HG03520 (cell line): ENCODE measurements around the gene OBP2B.
"Not testable (repeated sequence)": the region's sequence is repeated elsewhere in the genome, so short reads cannot be mapped to it uniquely, and the experiment has no call there.

Experiments
- ATAC-seq: cut with Tn5 transposase; IDR thresholded peaks from one replicate; pipeline ENCODE4 v1.9.1; 2021; ENCODE audit warnings: mild to moderate bottlenecking, moderate library complexity; ENCODE audit not compliant: unreplicated experiment

OBP2B gene

DNA sequence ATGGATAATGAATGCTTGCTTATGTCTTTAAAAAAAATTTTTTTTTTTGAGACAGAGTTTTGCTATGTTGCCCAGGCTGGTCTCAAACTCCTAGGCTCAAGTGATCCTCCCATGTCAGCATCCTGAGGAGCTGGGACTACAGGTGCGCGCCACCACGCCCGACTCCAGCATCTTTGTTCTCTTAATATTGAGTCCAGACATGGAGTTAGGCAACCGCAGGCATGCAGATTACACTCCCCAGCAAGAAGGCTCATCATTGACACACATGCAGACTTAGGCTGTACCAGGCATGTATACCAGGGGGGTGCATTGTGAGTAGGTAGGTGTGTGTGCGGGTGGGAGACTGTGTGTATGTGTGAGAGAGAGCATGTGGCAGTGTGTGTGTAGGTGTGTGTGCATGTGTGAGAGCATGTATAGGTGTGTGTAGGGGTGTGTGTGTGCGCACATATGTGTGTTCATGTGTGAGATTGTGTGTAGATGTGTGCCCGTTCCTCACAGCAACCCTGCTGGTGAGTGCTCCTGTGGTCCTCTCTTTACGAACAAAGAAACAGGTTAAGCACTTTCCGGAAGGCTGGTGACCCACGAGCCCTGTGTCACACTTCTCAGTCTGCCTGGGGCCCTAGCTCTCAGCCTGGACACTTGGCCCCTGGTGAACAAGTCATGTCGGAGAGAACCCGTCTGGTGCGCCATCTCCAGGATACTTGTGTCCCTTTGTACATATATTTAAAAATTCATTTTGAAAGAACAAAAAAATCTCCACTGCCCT is 6.2 kb downstream of the OBP2B start:
- ATAC-seq, result no peak

DNA sequence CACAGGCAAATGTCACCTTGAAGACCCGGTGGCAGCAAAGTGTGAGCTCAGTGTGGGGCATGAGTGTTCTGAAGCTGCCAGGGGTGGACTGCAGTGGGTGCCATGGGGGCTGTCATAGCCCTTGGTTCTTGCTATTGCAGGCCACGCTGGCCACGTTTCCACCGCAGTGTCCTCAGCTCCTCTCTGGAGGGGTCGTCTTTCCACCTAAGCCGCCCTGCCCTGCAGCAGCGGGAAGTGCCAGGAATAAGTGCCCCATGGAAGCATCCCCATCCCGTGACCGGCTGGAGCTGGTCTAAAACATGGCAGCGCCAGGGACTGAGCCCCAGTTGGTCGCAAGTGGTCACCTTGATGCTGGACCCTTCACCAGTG is 6.9 kb downstream of the OBP2B start:
- no peak for ATAC-seq

DNA sequence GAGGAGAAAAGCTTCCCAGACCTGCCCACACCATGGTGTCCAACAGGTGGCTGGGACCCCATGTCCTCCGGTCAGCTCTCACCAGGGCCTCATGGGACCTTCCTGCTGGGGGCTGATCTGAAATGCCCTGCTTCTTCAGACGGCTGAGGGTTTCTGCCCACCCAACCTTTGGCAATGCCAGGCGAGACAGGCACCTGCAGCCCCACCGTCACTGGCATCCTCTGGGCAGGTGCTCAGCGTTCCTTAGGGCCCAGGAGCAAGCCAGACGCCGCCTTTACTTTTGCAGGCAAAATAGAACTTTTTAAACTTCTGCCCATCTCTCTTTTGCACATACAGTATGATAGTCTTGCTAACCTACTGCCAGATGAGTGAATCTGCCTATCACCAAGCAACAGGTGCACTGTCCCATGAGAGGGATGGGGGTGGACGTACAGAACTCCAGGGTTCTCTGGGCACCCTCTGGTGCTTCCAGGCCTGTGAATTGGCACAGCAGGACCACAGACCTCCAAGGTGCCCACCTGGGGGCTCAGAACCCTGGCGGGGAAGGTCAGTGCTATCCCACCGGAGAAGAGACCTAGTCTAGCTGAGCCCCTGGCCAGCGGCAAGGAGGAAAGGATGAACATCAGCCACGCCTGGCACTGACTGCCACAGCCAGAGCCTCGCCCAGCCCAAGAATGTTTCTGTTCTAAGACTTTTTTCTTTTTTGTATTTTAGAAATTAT is 7.5 kb downstream of the OBP2B start:
- ATAC-seq, result no peak

DNA sequence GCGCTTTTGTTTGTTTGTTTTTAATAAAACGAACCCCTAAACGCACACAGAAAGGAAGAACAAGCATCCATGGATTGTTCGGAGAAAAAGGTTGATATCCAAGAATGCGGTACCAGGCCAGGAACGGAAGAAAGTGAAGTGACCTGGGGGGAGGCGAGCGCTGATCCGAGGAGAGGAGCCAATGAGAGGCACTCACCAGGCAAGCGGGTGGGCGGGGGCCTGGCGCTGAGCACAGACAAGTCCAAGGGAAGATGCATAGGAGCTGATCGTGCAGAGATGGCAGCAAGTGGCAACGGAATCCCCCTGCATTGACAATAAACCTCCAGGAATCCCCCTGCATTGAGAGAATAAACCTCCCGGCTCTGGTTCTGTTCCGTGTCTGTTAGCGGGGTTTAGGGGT is 8.4 kb downstream of the OBP2B start:
- no peak for ATAC-seq

DNA sequence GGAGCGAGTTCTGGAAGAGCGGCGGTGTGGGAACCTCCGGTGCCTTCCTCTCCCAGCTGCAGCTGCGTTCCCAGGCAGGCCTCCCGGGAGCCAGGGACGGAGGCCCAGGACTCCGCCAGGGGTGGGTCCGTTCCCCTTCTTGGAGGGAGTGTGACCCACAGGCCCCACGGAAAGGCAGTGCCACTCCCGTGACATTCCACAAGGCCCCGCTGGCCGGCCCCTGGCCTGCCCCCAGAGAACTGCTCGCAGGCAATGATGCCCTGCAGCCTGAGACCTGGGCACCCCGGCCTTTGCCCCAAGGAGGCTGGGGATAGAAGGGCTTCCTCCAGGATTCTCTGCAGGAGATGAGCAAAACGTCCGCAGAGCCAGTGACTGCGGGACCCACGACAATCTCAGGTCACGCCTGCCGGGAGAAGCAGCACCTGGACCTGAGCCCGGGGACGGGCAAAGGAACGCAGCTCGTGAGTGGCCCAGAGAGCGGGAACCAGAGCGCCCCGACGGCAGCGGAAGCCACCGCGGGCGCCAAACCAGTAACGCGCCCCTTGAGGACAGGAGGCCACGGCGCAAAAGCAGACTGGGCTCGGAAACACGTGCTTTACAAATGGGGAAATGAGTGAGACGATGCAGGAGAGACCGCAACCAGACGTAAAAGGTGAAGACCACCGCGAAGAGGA is 9.3 kb downstream of the OBP2B start:
- ATAC-seq, result no peak

DNA sequence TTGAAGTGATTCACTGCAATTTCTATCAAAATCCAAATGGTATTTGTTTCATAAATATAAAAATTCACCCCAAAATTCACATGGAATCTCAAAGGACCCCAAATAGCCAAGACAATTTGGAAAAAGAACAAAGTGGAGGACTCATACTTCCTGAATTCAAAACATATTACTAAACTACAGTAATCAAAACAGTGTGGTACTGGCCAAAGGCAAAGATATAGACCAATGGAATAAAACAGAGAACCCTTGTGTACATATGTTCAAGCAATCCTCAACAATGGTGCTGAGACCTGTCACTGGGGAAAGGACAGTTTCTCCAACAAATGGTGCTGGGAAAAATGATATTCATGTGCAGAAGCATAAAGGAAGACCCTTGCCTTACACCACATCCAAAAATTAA is 14.0 kb downstream of the OBP2B start:
- no peak for ATAC-seq

DNA sequence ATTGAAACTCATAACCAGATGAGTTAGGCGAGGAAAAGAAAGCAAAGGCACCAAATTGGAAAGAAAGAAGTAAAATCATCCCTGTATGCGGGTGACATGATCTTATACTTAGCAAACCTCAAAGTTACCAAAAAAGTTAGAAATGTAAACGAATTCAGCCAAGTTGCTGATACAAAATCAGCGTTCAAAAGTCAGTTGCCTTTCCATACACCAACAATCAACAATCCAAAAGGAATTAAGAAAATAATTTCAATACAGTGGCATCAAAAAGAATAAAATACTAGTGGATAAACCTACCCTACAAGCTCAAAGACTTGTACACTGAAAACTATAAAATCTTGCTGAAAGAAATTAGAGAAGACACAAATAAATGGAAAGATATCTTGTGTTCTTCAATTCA is 14.5 kb downstream of the OBP2B start:
- ATAC-seq, result no peak

DNA sequence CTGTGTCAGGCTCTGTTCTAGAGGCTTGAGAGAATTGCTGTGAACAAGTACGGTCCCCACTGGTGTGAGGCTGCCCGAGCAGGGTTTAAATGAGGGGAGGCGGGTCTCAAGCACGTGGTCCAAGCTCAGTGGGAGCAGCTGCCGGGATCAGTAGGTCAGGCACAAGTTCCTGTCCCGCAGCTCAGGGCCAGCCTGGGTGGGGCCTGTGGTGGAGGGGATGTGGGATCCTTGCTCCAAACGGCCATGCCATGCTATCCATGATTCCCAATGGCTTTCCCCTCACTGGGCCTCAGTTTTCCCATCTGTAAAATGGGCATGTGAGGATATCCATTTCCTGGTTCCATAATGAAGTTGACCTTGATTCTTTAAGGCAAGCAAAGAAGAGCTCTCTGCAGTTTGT is 17.1 kb downstream of the OBP2B start:
- no peak for ATAC-seq

DNA sequence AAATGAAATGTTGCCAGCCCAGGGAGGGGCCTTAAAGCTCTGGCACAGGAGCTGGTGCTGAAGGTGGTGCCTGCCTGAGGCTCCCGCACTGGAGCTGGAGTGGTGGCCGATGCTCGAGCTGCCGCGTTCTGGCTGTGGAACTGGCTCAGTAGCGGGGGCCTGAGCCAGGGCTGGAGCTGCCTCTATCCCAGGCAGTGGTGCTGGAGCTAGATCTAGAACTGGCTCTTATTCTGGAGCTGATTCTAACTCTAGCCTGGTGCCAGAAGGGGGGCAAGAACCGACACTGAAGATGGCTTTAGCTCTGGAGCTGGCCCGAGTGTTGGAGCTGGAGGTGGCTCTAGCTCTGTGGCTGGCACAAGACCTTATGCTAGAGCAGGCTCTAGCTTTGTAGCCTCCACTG is 19.2 kb downstream of the OBP2B start:
- ATAC-seq, result no peak

DNA sequence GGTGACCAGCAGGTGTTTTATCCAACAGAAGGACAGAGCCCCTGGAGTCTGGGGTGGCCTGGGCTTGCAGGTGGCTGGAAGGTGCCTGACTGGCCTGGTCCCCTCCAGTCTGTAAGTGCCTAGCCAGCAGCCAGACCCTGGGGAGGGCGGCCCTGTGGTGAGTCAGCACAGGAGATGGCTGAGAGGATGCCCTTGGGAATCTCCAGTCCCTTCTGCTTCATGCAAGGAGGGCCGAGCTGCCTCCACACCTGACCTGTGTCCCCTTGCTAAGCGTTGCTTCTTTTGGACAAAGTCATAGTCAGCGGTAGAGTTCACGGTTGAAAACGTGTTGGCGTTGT is 20.2 kb downstream of the OBP2B start:
- ATAC-seq, result no peak

DNA sequence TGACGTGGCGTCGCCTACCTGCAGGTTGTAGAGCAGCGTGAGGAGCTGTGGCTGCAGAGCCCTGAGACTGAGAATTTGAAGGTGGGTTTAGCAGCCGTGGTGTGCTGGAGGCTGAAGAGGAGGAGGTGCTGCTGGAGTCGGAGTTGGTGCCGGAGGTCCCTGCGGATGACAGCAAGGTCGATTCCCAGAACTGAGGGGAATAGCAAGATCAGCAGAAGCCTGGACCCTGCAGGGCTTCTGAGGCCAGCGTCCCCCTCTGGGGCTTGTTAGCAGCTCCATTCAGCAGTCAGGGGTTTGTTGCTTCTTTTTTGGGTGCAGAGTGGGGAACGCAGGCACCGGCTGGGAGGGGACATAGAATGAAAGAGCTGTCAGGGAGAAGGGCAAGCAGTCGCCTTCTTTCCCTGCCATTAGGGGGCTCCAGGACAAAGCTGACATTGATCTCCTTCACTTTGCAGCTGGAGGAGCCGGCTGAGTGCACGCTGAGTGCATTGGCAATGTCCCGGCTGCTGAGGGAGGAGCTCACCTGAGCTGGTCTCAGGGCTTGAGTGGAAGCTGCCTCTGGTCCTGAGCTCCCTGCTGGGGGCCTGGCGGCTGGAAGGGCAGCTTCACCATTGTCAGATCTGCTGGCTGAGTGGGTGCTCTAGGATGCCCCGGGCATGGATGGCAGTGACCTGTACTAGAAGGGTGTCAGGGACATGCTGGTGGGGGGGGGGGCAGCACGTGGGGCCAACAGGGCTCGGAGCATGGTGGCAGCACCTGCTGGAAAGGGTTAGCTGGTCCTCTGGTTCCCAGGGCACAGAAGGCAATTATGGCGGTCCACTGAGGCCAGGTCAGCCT is 20.8 kb downstream of the OBP2B start:
- ATAC-seq, result no peak

DNA sequence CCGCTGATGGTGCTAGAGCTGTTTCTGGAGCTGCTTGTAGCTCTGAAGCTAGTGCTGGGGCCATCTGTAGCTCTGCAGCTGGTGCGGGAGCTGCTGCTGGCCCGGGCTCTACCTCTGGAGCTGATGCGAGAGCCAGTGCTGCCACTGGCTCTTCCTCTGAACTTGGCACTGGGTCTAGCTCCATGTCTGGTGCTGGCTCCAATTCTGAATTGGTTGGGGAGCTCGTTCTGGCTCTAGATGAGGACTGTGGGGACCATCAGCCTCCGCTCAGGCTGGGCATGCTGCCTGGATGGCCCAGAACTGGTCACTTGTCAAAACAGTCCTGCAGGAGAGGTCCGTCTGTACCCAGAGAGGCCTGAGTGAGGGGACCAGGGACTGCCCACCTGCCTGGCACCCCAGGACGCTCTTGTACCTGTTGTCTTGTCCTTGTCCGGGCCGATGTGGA is 21.5 kb downstream of the OBP2B start:
- no peak for ATAC-seq

DNA sequence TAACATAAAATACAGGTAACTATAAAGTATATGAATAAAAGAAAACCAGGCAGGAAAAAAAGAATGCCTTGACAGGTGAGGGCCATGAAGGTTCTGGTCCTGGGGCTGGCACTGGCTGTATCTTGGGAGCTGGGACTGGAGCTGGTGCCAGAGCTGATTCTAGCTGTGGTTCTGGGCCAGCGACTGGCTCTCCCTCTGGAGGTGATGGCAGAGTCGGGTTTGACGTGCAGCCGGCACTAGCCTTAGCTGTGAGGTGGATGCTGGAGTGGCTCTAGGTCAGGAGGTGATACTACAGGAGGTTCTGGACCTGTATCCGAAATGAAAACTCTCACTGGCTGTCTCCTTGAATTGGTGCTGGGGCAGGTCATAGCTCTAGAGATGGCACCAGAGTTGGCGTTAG is 22.3 kb downstream of the OBP2B start:
- no peak for ATAC-seq

DNA sequence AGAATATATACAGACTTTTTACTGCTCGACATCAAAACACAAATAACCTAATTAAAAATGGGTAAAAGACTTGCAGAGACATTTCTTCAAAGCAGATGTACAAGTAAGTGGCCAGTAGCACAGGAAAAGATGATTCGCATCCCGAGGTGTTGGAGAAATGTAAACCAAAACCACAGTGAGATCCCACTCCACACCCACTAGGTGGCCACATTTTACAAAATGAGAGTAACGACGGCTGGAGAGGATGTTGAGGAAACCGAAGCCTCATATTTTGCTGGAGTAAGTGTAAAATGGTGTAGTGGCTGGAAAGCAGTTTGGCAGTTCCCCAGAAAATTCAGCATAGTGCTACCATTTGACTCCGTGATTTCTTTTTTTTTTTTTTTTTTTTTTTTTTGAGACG is 24.1 kb downstream of the OBP2B start:
- ATAC-seq, result no peak

DNA sequence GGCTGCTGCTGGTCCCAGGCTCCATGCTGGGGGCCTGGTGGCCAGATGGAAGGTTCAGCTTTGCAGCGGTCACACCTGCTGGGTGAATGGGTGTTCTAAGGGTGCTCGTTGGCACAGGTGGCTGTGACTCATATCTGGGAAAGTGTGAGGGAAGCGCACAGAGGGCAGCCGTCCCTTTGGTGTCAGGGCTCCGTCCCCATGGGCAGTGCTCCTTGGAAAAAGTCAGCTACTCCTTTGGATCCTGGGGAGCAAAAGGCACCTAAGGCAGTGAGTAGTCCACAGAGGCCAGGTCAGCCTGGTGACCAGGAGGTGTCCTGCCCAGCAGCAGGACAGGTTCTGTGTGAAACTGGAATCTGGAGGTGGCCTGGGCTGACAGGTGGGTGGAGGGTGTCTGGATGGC is 26.9 kb downstream of the OBP2B start:
- no peak for ATAC-seq

DNA sequence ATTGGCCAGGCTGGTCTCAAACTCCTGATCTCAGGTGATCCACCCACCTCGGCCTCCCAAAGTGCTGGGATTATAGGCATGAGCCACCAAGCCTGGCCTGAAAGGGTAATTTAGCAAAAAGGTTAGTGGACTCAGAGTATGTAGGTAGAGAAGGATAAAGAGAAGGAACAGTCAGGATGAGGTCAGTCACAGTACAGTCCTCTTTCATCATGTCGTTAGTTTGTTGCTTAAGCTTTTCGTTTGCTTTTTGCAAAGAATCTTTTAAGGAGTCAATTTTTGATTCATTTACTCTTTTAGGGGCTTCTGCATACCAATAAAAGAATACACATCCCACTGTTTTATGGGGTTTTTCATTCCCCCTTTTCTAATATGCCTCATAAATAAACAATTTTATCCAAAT is 27.5 kb downstream of the OBP2B start:
- no peak for ATAC-seq

DNA sequence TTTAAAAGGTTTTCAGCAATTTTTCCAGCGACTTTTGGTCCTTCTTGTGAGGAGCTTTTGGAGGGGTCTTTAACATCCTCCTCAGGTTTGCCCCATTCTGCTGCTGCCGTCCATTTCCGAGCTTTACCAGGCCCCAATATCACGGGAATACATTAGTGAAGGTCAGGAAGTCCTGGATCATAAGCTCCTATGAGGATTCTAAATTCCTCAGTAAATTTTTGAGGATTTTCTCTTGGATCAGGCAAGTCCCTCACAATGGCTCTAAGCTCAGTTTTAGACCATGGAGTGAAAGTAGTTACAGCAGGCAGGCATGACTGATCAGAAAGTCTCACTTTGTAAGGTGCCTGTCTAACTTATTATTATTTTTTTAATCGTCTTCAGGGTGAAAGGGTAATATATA is 28.1 kb downstream of the OBP2B start:
- no peak for ATAC-seq

DNA sequence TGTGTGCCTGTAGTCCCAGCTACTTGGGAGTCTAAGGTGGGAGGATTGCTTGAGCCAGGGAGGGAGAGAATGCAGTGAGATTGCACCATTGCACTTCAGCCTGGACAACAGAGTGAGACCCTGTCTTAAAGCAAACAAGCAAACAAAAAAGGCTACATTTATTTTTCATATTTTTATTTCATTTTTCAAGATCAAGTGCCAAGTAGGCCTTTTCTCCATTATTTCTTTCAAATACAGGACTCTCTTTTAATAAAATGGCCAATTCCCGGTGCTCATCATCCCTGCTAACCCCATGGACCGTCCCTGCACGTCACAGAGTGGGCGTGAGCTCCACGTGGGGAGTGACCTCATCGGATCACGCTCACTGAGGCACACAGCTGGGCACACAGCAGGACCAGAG is 36.0 kb downstream of the OBP2B start:
- ATAC-seq, result no peak

DNA sequence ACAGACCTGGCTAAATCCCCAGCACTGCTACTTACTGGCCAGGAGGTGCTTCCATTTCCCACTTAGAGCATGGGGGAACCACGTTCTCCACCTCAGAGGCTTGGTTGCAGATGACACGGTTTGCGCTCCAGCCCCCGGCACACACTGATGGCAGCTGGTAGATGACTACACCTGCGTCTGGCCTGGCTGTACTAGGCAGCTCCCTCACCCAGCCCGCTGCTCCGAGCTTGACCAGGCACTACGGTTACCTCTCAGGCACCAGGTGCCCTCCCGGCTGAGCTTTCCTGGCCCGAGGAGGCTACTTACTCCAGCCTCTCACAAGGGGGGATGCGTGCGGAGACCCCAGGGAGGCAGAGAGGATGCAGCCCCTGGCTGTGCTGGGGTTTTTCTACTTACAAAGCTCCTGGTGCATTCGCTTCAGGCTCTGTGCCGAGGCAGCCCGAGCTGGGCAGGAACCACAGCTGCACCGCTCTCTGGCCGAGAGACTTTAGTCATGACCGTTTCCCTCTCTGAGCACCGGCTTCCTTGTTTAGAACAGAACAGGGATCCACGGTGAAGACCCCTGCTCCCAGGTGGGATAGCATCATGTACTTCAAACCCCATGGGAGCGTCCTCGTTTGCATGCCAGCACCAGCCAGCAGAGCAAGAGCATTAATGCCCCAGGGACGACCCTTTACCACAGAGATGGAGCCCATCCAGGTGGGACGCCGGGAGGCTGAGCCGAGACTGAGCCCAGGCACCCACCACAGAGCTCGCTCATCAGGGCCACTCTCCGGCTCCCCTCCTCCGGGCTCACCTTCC is 37.7 kb downstream of the OBP2B start:
- ATAC-seq, result no peak

DNA sequence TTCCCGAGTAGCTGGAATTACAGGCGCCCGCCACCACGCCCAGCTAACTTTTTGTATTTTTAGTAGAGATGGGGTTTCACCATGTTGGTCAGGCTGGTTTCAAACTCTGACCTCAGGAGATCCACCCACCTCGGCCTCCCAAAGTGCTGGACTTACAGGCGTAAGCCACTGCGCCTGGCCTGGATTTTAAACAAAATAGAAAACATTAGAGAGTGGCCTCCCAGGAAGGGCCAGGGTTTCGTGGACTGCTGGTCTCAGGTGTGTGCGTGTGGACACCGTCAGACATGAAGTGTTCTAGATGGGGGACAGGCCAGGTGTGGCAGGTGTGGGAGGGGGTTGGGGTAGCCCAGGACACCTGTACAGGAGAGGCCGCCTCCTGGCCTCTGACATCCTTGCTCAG is 38.3 kb downstream of the OBP2B start:
- no peak for ATAC-seq

DNA sequence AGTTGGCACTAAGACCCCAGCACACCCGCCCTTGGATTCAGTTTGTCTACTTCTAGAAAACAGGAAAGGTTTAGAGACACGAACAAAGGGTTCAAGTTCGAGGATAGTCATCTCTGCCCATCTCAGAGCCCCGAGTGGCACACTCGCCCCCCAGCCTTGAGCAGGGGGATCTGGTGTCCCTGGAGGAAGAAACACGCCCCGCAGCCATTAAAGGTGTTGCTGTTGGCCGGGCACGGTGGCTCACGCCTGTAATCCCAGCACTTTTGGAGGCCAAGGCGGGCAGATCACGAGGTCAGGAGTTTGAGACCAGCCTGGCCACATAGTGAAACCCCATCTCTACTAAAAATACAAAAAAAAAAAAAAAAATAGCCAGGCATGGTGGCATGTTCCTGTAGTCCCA is 39.4 kb downstream of the OBP2B start:
- not testable (repeated sequence) for ATAC-seq
